PC-3 (cell line): ENCODE measurements around the gene ZNF423. TPM values are rescaled to one million over a fixed set of nuclear protein-coding genes. Genes with fewer than 3 reads are reported as not detected.

ENCODE experiments used
- ATAC-seq: fragments of 200-7000 bp; cut with Tn5 transposase; 2 replicates; pipeline ENCODE4 v1.9.1; 2020; ENCODE audit warnings: mild to moderate bottlenecking, moderate library complexity
- BruUV-seq: library from RNA; stranded (reverse); fragments of 400-500 nt; replicated peaks from 2 replicates; lab custom pipeline; 2021; lab: Mats Ljungman, UMichigan
- CTCF ChIA-PET: fragments of 300-600 bp; sonication (Branson Sonifier 250); formaldehyde crosslinking; loops from one replicate; lab custom pipeline; 2022; ENCODE audit warnings: antibody characterized with exemption; lab: Charles Lee
- POLR2A ChIA-PET: fragments of 300-600 bp; sonication (Branson Sonifier 250); formaldehyde crosslinking; loops from one replicate; lab custom pipeline; 2022; ENCODE audit warnings: antibody characterized with exemption; ENCODE audit not compliant: unreplicated experiment; lab: Charles Lee
- DNase-seq: peaks from one replicate; pipeline ENCODE4 v3.0.0-alpha.2; 2015
- H2AFZ ChIP-seq: fragments of 300-600 bp; sonication (generic); 2 replicates; pipeline ENCODE4 v1.6.0; 2016; ENCODE audit warnings: antibody characterized with exemption, low read length
- H3F3A ChIP-seq: fragments of 300-600 bp; sonication (generic); one replicate; pipeline ENCODE4 v1.6.0; 2017; ENCODE audit warnings: antibody characterized with exemption, low read length, control low read depth, mild to moderate bottlenecking; ENCODE audit not compliant: unreplicated experiment
- H3K27ac ChIP-seq: fragments of 300-600 bp; sonication (generic); 2 replicates; pipeline ENCODE4 v1.5.1; 2016; ENCODE audit warnings: mild to moderate bottlenecking, low read length
- H3K27me3 ChIP-seq: fragments of 300-600 bp; sonication (generic); 2 replicates; pipeline ENCODE4 v1.6.1; 2016; ENCODE audit warnings: low read length, mixed read lengths
- H3K36me3 ChIP-seq: fragments of 300-600 bp; sonication (generic); 2 replicates; pipeline ENCODE4 v1.6.1; 2016; ENCODE audit warnings: low read depth, mixed run types, low read length, mixed read lengths
- H3K4me1 ChIP-seq: fragments of 300-600 bp; sonication (generic); 2 replicates; pipeline ENCODE4 v1.5.1; 2016; ENCODE audit warnings: low read length; ENCODE audit not compliant: insufficient read depth
- H3K4me2 ChIP-seq: fragments of 300-600 bp; sonication (generic); 2 replicates; pipeline ENCODE4 v1.6.0; 2016; ENCODE audit warnings: low read length
- H3K4me3 ChIP-seq: fragments of 300-600 bp; sonication (generic); 2 replicates; pipeline ENCODE4 v1.5.1; 2016; ENCODE audit warnings: mild to moderate bottlenecking, low read length, mixed read lengths
- H3K79me2 ChIP-seq: fragments of 300-600 bp; sonication (generic); 2 replicates; pipeline ENCODE4 v1.6.1; 2017; ENCODE audit warnings: low read length, mixed read lengths
- H3K9ac ChIP-seq: fragments of 300-600 bp; sonication (generic); 2 replicates; pipeline ENCODE4 v1.6.0; 2016; ENCODE audit warnings: mild to moderate bottlenecking, low read length
- H3K9me2 ChIP-seq: fragments of 300-600 bp; sonication (generic); replicated peaks from 2 replicates; pipeline ENCODE4 v1.6.1; 2016; ENCODE audit warnings: mixed run types, low read length, mixed read lengths
- H3K9me3 ChIP-seq: fragments of 300-600 bp; sonication (generic); 2 replicates; pipeline ENCODE4 v1.6.1; 2016; ENCODE audit warnings: low read length, mixed read lengths
- H4K20me1 ChIP-seq: fragments of 300-600 bp; sonication (generic); 2 replicates; pipeline ENCODE4 v1.6.1; 2016; ENCODE audit warnings: low read length, mixed read lengths
- EZH2 ChIP-seq: fragments of 300-600 bp; sonication (generic); IDR thresholded peaks from one replicate; pipeline ENCODE4 v1.6.1; 2017; ENCODE audit warnings: antibody characterized with exemption, mild to moderate bottlenecking, low read length; ENCODE audit not compliant: unreplicated experiment
- EZH2phosphoT487 ChIP-seq: fragments of 300-600 bp; sonication (generic); IDR thresholded peaks from 2 replicates; pipeline ENCODE4 v1.6.1; 2018; ENCODE audit warnings: mild to moderate bottlenecking, antibody characterized with exemption, low read length, borderline replicate concordance
- intact Hi-C: fragments of 100-400 bp; cut with micrococcal nuclease; formaldehyde crosslinking; loops from 2 replicates; pipeline ENCODE4 v1.9.0; 2023
- total RNA-seq: library from RNA; depleted of rRNA; stranded (reverse); fragments of >200 nt; gene quantifications from 2 replicates; pipeline ENCODE4 v1.2.3, GENCODE V29; 2014
- TF ChIP-seq, protein P1 (sequence below): fragments of 300-600 bp; sonication (generic); conservative IDR thresholded peaks from 2 replicates; pipeline ENCODE4 v1.5.1; 2017; ENCODE audit warnings: antibody characterized with exemption, low read depth, mild to moderate bottlenecking, low read length

The ZNF423 gene
- total RNA-seq, 1 experiment from 2014 or later, result not detected

DNA sequence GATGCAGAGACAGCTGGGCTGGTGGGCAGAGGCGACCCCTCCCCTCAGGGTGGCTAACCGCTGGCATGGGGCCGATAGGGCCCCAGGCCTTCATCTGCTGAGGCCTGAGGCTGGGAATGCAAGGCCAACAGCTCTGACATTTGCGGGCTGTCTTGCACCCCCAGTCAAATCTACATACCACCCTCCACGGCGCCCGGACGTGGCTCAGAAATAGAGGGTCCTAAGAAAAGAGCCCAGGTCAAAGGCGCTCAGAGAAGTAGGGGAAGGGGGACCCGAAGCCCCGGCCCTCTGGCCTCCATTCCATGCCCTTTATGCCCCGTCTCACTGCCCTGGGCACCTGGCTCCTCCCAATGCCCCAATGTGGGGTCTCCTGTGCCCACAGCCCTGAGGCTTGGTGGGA is 340.1 kb downstream of the ZNF423 start:
- BruUV-seq, result no TSS peak
- no peak overlapping the region for H3K9ac ChIP-seq
- no peaks in the 10 kb centered on the region for H4K20me1 ChIP-seq
- intact Hi-C loops, result no loop called here
- no peaks in the 10 kb centered on the region for H3K9me2 ChIP-seq
- ChIA-PET CTCF (no interaction called here), POLR2A (no interaction called here)
- H3K4me3 ChIP-seq, result no peak overlapping the region
- H3K27ac ChIP-seq, result no peak overlapping the region
- no peak overlapping the region for H2AFZ ChIP-seq
- DNase-seq, result no peak
- no peak for ATAC-seq
- no peaks in the 10 kb centered on the region for H3K9me3 ChIP-seq
- H3K4me2 ChIP-seq, result no peak overlapping the region
- TF ChIP-seq EZH2 (no peak), EZH2phosphoT487 (no peak)
- TF ChIP-seq, protein P1, sequence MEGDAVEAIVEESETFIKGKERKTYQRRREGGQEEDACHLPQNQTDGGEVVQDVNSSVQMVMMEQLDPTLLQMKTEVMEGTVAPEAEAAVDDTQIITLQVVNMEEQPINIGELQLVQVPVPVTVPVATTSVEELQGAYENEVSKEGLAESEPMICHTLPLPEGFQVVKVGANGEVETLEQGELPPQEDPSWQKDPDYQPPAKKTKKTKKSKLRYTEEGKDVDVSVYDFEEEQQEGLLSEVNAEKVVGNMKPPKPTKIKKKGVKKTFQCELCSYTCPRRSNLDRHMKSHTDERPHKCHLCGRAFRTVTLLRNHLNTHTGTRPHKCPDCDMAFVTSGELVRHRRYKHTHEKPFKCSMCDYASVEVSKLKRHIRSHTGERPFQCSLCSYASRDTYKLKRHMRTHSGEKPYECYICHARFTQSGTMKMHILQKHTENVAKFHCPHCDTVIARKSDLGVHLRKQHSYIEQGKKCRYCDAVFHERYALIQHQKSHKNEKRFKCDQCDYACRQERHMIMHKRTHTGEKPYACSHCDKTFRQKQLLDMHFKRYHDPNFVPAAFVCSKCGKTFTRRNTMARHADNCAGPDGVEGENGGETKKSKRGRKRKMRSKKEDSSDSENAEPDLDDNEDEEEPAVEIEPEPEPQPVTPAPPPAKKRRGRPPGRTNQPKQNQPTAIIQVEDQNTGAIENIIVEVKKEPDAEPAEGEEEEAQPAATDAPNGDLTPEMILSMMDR, result no peak
- no peaks in the 10 kb centered on the region for H3K4me1 ChIP-seq
- no peaks in the 10 kb centered on the region for H3F3A ChIP-seq
- no peaks in the 10 kb centered on the region for H3K79me2 ChIP-seq
- no peaks in the 10 kb centered on the region for H3K36me3 ChIP-seq
- H3K27me3 ChIP-seq, result no peaks in the 10 kb centered on the region; the same call in 1 of the 2 replicates

DNA sequence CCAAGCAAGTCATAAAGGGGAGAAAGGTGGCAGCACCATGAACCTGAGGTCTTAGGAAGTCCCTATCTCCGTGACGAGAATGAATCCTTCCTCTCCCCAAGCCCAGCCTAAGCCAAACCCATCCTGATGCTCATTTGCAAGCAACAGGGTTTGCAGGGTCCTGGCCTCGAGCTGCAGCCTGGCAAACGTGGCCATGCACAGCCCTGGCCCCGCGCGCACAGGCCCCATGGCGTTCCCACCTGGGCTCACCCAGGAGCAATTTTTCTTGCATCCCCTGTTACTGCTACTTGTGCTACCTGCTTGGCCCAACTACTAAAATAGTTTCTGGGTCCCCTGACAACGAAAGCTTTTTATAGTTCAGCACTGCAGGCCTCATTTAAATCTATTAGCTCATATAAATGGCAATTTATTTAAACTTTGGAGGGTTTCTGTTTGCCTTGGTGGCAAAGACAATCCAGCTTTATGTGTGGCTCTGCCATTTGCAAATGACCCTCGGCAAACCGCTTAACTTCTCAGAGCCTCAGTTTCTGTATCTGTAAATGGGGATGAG is 340.8 kb downstream of the ZNF423 start:
- no TSS peak for BruUV-seq
- Histone ChIP-seq H4K20me1 (no peaks in the 10 kb centered on the region), H3F3A (no peaks in the 10 kb centered on the region), H3K9ac (no peak overlapping the region), H3K27ac (no peak overlapping the region), H3K4me2 (no peak overlapping the region), H3K9me2 (no peaks in the 10 kb centered on the region), H3K4me1 (no peaks in the 10 kb centered on the region), H3K9me3 (no peaks in the 10 kb centered on the region), H3K27me3 (no peaks in the 10 kb centered on the region; the same call in 1 of the 2 replicates), H2AFZ (no peak overlapping the region), H3K4me3 (no peak overlapping the region), H3K36me3 (no peaks in the 10 kb centered on the region), H3K79me2 (no peaks in the 10 kb centered on the region)
- intact Hi-C loops, result no loop called here
- ChIA-PET POLR2A (no interaction called here), CTCF (no interaction called here)
- DNase-seq, result no peak
- TF ChIP-seq, protein P1, result no peak
- TF ChIP-seq EZH2phosphoT487, result no peak
- no peak for ATAC-seq

DNA sequence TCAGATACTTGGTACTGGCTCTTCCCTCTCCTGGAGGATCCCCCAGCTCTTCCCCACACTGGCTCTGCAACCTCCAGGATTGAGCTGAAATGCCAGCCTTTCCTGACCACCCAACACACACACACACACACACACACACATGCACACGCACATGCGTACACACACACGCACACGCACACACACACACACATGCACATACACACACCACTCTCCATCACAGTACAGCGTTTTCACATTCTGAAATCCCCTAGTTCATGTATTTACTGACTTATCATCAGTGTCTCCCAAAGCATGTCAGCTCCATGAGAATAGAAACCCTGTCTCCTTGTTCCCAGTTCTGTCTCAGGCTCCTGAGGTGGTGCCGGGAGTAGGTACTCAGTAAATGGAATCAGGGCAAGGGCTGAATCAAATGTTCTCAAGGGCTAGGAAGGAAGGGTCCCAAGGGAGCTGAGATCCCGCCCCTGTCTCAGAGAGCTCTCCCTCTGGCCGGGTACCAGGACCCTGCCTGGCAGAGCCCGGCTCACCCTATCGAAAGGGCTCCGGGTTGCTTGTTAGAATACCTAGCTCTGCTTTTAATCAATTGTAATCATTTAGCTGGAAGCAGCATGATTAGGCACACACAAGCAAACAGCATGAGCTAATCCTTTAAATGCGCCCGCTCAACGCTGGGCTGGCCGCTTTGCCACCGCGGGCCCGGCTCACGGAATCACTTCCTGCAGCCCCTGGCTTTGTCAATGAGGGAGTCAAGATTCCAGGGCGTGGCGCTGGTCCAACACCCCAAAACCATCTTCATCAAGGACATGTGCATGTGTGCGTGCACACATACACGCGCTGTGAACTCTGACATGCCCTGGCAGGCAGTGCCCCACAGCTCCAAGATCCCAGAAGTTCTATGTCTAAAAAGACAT is 341.6 kb downstream of the ZNF423 start:
- no peaks in the 10 kb centered on the region; the same call in 1 of the 2 replicates for H3K27me3 ChIP-seq
- H2AFZ ChIP-seq, result no peak overlapping the region
- H3K79me2 ChIP-seq, result no peaks in the 10 kb centered on the region
- no peak for ATAC-seq
- H3K27ac ChIP-seq, result no peak overlapping the region
- intact Hi-C loops, result no loop called here
- H3K36me3 ChIP-seq, result no peaks in the 10 kb centered on the region
- CTCF ChIA-PET, result no interaction called here
- no peak overlapping the region for H3K9ac ChIP-seq
- DNase-seq, result no peak
- no peak overlapping the region for H3K4me3 ChIP-seq
- H3K9me2 ChIP-seq, result no peaks in the 10 kb centered on the region
- no peaks in the 10 kb centered on the region for H3K9me3 ChIP-seq
- H3K4me2 ChIP-seq, result no peak overlapping the region
- H3F3A ChIP-seq, result no peaks in the 10 kb centered on the region
- H4K20me1 ChIP-seq, result no peaks in the 10 kb centered on the region
- TF ChIP-seq, protein P1, result no peak
- TF ChIP-seq EZH2phosphoT487 (no peak), EZH2 (no peak)
- no TSS peak for BruUV-seq
- POLR2A ChIA-PET, result no interaction called here
- no peaks in the 10 kb centered on the region for H3K4me1 ChIP-seq
